H1 (cell line): ENCODE data around the gene TMEM258.

ENCODE experiments used
- ATF2 ChIP-seq: IDR thresholded peaks from 2 replicates; pipeline ENCODE4 v1.6.1; 2012; ENCODE audit warnings: low read length, inconsistent platforms
- CBX8 ChIP-seq: fragments of 300-800, 300-1000 bp; sonication (generic); IDR thresholded peaks from 2 replicates; pipeline ENCODE4 v1.7.1; 2016; ENCODE audit warnings: low read depth, low read length, borderline replicate concordance
- CTCF ChIP-seq, 3 experiments: IDR thresholded peaks; 1 replicate in 2 of 3; 2 replicates in 1 of 3; pipeline versions ENCODE4 v1.5.1 to v1.6.1; 2011; ENCODE audit warnings: low read length in 3 of 3, mild to moderate bottlenecking in 3 of 3, inconsistent platforms in 2 of 3, low read depth in 1 of 3, moderate library complexity in 1 of 3; ENCODE audit not compliant: insufficient read depth in 1 of 3; ENCODE audit errors: control extremely low read depth in 1 of 3
- EP300 ChIP-seq, 2 experiments: IDR thresholded peaks; 1 replicate in 1 of 2; 2 replicates in 1 of 2; pipeline ENCODE4 v1.6.1; 2011 to 2012; ENCODE audit warnings: low read depth in 2 of 2, low read length in 2 of 2, mild to moderate bottlenecking in 2 of 2, borderline replicate concordance in 1 of 2, inconsistent platforms in 1 of 2, moderate library complexity in 1 of 2
- JUN ChIP-seq: IDR thresholded peaks from 2 replicates; pipeline ENCODE4 v1.6.1; 2011; ENCODE audit warnings: low read depth, mild to moderate bottlenecking, improper control_type of control experiment, low read length
- PHF8 ChIP-seq: fragments of 200-600 bp; sonication (generic); conservative IDR thresholded peaks from 2 replicates; pipeline ENCODE4 v1.7.1; 2012; ENCODE audit warnings: low read depth, mild to moderate bottlenecking, inconsistent platforms, low read length, moderate library complexity
- POU5F1 ChIP-seq: IDR thresholded peaks from 2 replicates; pipeline ENCODE4 v1.6.1; 2011; ENCODE audit warnings: low read depth, mild to moderate bottlenecking, low read length, moderate library complexity
- RFX5 ChIP-seq: IDR thresholded peaks from 2 replicates; pipeline ENCODE4 v1.6.1; 2011; ENCODE audit warnings: low read depth, low read length, improper control_type of control experiment, borderline replicate concordance
- SIN3A ChIP-seq, 2 experiments: IDR thresholded peaks in 1 of 2; conservative IDR thresholded peaks in 1 of 2; 2 replicates each; pipeline ENCODE4 v1.6.1; 2011 to 2012; ENCODE audit warnings: low read length in 2 of 2, improper control_type of control experiment in 1 of 2, low read depth in 1 of 2, mild to moderate bottlenecking in 1 of 2
- ZNF274 ChIP-seq: IDR thresholded peaks from 2 replicates; pipeline ENCODE4 v1.7.0; 2012; ENCODE audit warnings: low read length, borderline replicate concordance; ENCODE audit errors: extremely low read depth

GRCh38 chr11:61763930-61764605 is 28.3 kb downstream of the TMEM258 start:
- TF ChIP-seq ZNF274, result no peak
- TF ChIP-seq CTCF (IDR thresholded peaks at IDR 0.05; ENCODE audit: control extremely low read depth in 1 of 3, insufficient read depth in 1 of 3, low read depth in 1 of 3, low read length in 3 of 3), result no peak
- no peak for TF ChIP-seq ATF2
- no peak for TF ChIP-seq RFX5
- no peak for TF ChIP-seq PHF8
- no peak for TF ChIP-seq POU5F1
- no peak for TF ChIP-seq JUN
- TF ChIP-seq EP300 (IDR thresholded peaks at IDR 0.05; ENCODE audit: borderline replicate concordance in 1 of 2, low read depth in 2 of 2, low read length in 2 of 2), result no peak
- no peak for TF ChIP-seq SIN3A (conservative IDR thresholded peaks at IDR 0.05 in 1 of 2, IDR thresholded peaks at IDR 0.05 in 1 of 2; ENCODE audit: low read depth in 1 of 2, low read length in 2 of 2)
- no peak for TF ChIP-seq CBX8
